Stimulated activated CD4-positive, alpha-beta T cell treated with anti-CD3 and anti-CD28 coated beads, Interleukin-4, amount 100 ng/mL, for 4 hours (primary cell): Measurements from ENCODE around the gene ZFP36L1.
A peak's percentile ranks its signal among the peaks of the same experiment; 100 is the strongest.

Experiments used
- DNase-seq, 2 experiments: peaks; one replicate each; pipeline ENCODE4 v3.0.0-alpha.2; 2020

The ZFP36L1 gene

DNA sequence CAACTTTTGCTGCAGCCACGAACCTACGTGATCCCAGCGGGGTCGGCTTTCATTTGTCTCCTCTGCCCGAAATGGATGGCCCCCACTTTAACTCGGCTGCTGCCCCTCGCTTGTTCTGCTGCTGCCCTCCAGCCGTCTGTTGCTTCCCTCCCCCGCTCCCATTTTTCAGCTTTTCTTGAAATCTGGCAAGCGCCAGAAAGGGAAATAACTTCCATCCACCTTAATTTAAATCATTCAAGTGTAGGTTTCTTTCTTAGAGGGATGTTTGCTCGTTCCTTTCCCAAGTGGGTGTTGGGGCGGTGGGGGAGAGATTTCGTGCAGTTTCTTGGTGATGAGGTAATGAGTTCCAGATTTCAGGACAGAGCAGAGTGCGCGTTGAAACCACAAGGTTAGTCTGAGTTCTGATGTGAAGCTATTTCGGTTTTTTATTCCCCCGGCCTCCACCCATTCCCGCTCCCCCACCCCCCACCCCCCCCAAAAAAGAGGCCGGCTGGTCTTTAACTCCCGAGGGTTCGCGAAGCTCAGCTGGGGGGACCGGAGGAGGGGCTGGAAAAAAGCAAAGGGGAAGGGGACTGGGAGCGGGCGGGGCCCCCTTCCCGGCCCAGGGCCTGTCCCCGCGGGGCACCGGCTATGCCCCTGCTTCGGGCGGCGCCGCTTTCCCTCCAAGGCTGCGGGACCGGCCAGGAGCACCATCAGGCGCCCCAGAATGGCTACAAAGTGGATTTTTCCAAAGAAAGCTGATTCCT, 2.2 kb upstream of the ZFP36L1 start:
- DNase-seq = peak; percentile 57 to 64

DNA sequence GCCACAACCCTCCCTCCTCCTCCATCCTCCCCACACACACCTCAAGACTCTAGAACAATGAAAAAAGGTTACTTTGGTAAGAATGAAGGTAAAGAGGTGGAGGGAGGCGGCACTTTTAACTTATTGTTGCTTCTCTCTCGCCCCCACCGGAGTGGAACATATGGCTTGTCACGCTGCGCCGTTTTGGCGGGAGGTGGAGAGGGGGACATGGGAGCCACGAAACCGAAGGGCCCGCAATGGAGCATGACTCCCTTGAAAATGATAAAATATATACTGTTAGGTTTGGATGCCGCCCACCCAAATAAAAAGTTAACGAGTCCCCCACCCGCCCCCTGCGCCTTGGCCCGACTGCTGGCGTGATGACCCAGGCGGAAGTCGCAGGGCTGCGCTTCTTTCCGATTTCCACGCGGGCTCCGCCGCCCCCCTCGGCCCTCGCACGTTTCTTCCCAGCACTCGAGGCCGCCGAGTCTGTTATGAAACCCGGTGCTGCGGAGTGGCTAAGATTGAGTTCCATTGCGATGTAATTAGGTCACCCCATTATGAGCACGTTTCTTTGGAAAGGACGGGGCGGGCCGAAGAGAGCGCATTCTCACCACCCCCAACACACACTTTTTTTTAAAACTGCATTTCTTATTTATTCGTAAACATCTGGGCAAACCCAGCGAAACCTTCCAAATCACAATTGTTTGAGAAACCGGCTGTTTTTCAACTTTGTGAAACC, 1.4 kb upstream of the ZFP36L1 start:
- DNase-seq = peak; percentile 77 to 91

DNA sequence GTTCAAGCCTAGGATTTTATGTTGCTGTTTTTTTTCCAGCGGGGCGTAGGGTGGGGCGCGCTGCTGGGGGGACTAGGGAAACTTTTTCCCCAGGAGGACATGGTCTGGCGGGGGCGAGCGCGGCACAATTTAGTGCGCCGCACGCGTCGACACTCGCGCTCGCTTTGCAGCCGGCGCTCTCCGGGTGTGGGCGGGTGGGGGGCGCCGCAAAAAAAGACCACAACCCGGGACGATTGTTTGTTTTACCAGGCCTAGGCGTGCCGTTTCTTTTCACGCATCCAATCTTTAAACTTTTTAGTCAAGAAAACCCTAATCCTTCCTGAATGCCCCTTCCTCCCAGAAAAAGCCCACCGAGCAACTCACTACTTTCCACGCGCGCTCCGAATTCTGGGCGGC, 865 bp upstream of the ZFP36L1 start:
- peak in 1 of 2 experiments; percentile 55 for DNase-seq

DNA sequence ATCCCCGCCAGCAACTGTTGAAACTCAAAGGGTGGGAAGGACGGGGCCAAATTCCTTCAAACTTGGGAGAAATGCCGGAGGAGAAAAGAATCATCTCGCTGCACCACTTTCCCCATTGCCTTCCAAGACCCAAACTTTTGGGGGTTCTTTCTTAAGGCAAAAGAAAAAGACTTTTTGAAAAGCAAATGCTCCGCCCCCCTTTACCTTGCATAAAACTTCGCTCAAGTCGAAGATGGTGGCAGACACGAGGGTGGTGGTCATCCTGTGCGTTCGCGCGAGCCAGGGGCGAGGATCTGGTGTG, 239 bp downstream of the ZFP36L1 start:
- no peak for DNase-seq

DNA sequence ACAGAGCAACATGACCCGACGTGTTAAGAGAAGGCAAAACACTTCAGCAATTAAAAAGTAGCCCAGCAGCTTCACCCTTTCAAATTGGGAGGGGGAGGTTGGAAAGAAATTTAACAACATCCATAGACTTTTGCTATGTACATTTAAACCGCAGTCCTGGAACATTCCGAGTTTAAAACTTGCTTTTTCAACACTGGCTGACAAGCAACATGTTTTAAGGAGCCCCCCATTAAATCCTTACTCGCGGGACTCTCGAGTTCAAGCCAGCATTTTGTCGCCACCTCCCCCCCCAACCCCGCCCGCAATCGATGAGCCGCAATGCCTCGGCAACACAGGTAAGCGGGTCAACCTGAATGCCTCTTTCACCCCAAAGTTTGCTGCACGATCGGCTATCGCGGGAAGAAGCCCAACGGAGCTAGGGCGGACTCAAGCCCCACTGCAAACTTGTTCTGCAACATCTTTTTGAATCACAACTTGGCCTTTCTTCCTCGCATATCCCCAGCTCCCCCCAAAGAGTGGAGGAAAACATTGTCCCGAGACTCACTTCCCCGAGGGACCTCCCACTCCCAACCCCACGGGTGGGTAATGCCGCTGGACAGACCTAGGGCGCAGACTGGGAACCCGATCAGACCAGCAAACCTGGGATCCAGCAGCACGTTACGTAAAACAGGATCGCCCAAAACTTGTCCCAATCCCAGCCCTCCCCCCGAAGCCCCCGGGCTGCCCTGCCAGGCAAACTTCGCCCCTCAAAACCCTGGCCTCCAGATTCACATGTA, 777 bp downstream of the ZFP36L1 start:
- DNase-seq = no peak

DNA sequence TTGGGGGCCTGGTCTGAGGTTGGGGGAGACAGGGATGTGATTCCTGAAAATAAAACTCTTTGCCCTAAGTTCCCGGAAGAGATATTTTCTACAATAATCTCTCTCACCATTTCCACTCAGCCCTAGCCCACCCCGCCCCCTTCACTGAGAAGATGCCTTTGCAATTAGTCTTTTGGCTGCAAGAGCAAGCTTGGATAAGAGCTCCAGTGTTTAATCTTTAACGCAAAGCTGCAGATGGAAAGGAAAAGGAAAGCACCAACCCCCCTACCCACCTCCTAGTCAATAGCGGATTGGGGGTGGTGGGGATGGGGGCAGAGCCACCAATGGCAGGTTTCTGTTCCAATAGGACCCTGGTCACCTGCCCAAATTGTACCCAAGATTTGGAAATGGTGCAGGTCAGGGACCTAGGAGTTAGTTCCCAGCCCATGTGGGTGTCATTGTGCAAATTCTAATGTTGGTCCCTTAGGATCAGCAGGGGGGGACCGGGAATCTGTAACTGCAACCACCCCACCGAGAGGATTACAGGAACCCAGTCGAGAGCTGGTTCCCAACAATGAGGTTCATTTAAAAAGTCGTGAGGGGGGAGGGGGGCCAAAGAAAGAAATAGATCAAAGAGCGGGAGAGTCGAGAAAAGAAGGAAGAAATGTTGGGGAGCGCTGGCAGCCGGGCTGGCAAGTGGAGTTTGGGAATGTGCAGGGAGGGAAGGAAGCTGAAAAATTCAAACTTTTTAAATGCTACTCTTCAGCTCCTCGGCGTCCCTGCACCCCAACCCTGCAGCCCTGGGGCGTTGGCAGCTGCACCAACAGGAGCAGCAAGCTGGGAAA, 1.6 kb downstream of the ZFP36L1 start:
- DNase-seq = no peak

DNA sequence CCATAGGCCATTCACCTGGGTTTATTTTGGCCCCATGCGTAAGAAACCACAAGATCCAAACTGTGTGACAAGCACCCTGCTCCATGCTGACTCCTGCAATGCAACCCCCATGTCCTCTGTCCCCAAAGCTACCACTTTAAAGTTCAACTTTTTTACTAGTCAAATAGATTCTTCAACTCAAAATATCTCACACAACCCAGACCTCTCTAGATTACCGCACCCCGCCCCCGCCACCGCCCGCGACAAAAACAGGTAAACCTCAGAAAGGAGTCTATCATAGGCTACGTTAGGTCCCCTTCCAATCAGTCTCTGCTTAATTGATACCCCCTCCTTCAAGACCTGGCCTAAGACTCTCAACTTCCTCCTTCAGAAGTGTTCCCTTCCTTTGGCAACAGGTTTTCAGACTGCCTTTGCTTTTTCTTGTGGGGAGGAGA, 2.2 kb downstream of the ZFP36L1 start:
- peak; percentile 66 to 69 for DNase-seq

DNA sequence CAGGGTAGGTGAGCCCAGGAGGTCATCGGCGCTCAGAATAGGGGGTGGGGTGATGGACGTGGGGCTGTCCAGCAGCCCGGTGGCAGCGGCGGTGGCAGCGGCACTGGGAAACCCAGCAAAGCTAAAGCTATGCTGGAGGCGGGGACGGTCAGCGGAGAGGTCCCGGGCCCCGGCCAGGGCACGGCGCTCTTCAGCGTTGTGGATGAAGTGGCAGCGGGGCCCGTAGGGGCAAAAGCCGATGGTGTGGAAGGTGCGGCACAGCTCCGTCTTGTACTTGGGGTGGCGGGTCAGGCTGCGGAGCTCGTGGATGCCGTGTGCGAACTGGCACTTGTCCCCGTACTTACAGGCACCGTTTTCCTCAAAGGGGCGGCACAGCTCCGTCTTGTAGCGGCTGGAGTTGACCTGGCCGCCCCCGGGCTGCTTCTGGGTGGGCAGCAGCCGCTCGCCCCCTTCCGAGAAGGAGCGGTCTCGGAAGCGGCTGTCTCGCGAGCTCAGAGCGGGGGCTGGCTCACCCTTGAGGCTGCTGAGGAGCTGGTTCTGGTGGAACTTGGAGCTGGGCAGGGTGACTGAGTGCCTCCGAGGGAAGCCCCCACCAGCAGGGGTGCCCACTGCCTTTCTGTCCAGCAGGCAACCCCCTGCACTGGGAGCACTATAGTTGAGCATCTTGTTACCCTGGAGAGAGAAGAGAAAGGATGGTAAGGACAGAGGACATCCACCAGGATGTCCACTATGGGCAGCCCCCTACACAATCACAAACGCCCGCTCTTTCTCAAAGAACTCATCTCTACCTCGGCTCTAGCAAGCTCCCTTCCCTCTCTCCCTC, 2.8 kb downstream of the ZFP36L1 start:
- DNase-seq = peak in 1 of 2 experiments; percentile 20

DNA sequence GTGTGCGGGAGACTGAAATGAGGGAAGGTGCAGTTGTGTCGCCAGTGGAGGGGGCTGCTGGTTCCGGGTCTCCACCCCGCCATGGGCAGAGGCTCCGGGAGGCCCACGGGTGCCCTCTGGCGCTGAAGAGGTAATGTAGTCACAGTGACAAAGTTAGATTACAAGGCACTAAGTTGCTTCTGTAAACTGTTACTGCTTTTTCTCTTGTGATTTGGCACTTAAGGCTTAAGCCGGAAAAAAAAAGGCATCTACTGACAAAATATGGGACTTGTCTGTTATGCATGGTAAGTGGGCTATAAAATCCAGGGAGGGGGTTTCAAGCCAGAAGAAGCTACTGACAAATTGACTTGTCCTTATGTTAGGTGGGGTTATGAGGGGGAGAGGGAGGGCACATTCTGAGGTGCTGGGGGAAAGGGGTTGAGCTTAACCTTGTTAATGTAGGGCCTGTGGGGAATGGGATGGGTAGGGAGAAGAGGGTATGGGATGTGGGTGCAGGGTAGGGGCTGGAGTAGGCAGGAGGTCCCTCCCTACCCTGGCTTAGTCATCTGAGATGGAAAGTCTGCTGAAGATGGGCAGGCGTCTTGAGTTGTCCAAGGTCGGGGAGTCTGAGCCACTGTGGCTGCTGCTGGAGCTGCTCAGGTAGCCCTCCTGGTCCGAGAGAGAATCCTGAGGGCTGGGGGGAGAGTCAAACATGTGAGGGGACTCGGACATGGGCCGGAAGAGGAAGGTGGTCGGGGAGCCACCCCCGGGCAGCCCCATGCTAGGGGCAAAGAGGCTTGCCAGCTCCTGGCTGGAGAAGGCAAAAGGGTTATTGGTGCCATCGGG, 3.7 kb downstream of the ZFP36L1 start:
- DNase-seq = peak; percentile 79 to 86

DNA sequence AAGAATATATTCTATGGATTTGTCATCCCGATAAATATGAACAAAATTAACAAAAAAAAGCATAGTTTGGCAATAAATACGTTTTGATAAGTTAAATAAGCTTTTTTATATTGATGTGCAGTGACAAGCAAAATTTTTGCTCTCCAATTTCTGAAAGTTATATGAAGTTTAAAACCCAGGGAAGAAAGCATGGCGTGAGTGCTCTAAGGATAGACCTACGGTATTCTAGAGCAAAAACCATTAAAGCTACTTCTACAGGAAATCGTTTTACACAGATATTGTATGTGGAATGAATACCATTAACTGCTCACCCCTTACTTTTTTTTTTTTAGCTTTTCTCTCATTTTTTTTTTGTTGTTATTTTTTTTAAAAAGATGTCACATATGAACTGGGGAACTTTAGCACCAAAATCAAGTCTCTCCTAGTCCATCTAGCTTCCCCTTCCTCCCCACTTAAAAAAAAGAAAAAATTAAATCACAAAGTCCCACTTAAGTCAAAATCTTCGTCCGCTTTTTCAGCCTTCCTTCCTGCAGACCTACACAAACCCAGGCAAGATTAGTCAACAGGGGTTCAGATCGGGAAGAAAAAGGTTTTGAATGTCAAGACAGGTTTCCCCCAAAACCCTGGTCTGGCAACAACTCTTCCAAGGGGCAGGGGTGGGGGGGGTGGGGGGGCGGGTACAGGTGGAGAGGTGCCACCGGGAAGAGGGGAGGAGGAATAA, 4.4 kb downstream of the ZFP36L1 start:
- DNase-seq = no peak

DNA sequence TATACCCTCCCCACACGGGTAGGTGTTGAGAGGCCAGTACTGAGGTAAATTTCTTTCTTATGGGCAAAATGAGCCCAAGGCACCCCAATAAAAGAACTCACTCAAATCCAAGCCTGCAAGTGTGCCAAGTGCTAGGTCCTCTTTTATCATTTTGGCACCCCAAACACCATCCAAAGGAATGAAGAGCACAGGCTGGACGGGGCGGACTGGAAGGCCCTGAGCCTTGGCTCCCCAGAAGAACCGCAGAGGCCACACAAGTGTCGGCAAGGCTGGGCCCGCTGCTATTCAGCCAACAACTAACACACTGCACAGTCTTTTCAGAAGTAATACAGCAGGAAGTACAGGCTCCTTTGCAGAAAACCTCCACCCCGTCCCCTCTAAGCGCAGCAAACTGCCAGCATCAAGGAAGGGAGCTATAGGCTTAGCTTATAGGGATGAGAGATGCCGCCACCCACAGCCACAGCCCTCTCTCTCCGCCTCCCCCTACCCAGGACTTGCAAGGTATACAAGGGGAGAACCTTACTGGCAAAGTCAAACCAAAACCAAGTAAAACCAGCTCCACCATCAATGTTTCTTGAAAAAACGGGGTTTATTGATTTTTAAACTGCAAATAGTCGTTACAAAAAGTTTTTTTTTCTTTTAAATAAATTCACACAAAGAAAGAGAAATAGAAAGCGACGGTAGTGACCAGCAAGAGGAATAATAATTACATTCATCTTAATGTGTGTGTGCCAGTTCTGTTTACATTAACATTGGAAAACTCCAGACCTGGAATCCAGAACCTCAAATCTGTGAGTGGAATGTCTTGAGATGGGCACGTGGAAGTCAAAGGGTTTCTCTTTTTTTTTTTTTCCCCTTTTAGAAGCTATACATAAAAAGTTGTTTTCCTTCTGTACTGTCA, 5.5 kb downstream of the ZFP36L1 start:
- DNase-seq = peak; percentile 14 to 17

DNA sequence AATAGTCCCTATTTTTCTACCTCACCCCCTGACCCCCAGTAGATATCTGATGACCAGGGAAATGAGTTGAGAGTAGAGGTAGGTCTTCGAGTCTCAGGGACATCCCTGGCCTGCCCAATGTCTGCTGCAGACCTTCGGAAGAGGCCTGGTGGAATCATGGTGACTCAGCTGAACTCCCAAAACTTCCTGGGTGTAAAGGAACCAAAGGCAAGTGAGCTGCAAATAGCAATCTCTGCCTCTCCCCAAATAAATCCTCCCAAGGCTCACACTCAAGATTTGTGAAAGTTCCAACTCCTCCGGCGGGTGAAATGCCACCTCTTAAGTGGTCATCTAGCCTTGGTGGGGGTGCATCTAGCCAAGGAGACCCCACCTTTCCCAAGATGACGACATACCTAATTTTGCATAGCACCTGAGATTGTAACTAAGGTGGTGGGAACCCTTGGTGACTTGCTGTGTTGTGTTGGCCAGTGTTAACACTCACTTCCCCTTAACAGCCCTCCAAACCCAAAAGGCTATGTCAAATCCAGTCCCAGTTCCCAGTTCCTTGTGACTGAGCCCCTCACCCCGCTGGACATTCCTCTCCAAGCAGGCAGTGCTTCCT, 6.3 kb downstream of the ZFP36L1 start:
- no peak for DNase-seq

DNA sequence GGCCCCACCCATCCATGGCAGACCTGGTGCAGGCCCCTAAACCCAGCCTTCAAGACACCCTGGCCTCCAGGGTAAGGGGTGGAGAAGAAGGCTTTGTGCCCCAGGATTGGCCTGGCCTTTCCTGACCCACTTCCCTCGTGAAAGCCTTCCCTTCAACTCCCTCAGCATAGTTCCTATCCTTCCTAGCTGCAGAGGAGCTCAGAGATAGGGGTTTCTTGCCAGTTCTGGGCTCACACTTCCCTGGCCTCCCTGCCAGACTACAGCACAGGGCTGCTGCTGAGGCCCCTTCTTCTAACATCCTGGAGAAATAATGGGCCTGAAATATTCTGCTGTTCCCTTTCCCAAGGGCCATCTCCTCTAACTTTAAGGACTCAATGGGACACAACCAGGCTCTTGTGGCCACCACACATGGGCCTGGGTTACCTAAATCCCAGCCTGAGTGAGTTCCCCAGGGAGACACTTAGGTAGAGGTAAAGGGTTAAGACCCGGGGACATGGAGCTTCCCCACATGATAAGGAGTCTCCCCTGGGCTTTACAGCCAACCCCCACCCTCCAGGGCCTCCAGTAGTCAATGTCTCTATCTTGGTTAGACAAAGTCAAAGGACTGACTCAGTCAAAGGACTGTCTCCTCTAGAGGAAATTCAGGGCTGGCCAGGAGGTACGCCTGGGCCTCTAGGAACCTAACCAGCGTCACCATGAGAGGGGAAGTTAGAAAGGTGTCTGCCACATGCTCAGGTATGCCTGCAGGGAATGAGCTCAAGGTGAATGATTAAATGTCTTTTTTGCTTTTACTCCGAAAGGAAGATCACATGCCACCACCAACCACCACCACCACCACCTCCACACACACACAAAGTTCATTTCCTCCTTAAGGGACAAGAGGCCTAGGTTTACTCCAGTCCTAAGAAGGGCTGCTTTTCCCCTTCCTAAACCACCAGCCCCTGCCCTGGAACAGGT, 7.1 kb downstream of the ZFP36L1 start:
- peak; percentile 13 to 45 for DNase-seq

DNA sequence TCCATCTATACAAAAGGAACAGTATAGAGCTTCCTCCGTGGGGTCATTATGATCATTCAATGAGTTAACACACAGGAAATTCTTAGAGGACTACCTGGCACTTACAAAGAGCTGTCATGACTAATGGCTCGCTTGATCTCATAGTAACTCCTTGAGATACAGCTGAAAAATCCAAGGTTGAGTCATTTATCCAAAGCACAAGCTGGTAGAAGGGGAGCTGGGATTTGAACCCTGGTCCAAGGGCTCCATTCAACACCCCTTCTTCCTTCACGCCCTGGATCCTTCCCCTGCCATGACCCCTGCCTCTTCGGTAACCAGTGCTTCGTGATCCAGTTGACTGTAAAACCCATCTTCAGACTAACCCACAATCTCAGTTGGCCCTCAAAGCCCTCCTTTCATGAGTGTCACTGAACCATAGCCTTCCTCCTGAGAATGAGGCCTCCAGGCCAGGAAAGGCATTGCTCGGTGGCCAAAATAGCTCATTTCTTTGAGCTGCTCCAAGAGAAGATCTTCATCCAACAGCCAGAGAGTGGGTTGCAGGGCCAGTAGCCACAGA, 7.8 kb downstream of the ZFP36L1 start:
- DNase-seq = no peak

DNA sequence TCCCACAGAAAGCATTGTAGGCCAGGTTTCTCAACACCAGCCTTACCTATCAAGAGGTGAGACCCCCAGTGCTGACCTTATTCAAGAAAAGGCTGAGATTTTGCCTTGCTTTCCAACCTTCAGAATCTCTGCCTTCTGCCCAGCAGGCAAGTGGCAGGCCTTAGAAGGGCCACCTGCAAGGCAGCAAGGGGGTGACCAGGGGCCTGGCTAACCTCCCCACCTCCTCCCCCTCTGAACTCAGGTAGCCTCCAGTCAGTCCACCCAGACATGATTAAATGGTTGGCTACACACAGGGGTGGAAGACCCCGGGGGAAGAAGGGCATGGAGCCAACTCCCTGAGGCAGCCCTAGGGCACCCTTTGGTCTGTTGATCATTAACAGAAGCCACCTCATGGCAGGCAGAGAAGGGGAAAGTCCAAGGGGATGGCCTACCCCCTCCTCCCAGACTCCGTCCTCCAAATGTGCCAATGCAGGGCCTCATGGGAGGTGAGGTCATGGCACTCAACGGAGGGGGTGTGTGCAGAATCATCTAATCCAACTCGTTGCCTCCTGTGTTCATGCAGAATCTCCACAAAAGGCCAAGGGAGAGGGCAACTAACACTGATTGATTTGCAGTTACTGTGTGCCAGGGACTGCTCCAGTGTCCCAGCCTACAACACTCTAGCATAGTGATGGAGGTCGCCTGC, 8.5 kb downstream of the ZFP36L1 start:
- DNase-seq = no peak

DNA sequence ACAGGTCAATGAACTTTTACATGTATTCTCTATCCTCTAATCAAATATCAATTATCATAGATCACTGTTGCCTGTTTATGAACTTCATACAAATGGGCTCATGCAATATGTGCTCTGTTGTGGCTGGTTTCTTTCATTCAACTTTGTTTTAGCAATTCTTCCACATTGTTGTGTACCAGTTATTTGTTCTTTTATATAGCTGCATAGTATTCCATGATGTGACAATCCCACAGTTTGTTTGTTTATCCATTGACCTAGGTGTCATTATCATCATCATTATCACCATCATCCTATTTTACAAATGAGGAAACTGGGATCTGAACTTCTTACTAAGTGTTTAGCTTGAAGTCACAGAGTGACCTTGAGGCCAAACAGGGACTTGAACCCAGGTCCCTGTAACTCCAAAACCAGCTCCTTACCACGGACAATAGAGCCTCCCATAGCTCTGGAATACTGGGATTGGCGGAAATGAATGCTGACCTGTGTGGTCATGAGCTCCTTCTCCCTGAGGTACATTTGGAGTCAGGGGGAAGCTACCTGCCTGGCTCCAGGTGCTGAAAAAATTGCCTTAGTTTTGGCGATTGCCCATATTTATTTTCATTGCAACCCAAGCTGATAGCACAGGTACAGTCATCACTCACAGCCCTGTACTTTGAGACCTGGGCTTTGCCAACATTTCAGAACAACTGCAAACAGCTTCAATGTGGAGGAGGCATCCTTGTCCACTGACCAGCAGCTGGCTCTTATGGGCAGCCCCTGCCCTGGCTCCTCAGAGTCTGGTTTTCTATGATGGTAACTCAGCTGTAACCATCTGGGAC, 9.2 kb downstream of the ZFP36L1 start:
- DNase-seq = no peak
